ENCODE data around the gene PCDHGA9.
"Not testable (repeated sequence)": the region's sequence is repeated elsewhere in the genome, so short reads cannot be mapped to it uniquely, and the experiment has no call there.

Gene PCDHGA9

DNA sequence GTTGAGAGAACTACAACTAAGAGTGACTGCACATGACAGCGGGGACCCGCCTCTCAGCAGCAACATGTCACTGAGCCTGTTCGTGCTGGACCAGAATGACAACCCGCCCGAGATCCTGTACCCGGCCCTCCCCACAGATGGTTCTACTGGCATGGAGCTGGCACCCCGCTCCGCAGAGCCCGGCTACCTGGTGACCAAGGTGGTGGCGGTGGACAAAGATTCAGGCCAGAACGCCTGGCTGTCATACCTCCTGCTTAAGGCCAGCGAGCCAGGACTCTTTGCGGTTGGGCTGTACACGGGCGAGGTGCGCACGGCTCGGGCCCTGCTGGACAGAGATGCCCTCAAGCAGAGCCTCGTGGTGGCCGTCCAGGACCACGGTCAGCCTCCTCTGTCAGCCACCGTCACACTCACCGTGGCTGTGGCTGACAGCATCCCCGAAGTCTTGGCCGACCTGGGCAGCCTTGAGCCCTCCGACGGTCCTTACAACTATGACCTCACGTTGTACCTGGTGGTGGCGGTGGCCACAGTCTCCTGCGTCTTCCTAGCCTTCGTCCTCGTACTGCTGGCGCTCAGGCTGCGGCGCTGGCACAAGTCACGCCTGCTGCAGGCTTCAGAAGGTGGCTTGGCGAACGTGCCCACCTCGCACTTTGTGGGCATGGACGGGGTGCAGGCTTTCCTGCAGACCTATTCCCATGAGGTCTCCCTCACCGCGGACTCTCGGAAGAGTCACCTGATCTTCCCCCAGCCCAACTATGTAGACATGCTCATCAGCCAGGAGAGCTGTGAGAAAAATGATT is 17.9 kb upstream of the PCDHGA9 start:
- no peak for DNase-seq

- not testable (repeated sequence) for DNase-seq
These were observed 14.8 kb upstream of the PCDHGA9 start, which contains the start of gene PCDHGB4 for GRCh38 chr5:141387557-141388311. Gene PCDHGB4, plus strand, starts transcription at chr5:141387698. Its CDS starts 187 bp downstream, at chr5:141387885.

DNA sequence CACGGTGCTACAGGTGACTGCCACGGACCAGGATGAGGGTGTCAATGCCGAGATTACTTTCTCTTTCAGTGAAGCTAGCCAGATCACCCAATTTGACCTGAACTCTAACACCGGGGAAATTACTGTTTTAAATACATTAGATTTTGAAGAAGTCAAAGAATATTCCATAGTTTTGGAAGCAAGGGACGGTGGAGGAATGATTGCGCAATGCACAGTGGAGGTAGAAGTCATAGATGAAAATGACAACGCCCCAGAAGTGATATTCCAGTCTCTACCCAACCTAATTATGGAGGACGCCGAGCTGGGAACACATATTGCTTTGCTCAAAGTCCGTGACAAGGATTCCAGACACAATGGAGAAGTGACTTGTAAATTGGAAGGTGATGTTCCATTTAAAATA is 13.9 kb upstream of the PCDHGA9 start:
- no peak for DNase-seq

- DNase-seq, result no peak
These were observed 13.2 kb upstream of the PCDHGA9 start for GRCh38 chr5:141389153-141390042.

DNA sequence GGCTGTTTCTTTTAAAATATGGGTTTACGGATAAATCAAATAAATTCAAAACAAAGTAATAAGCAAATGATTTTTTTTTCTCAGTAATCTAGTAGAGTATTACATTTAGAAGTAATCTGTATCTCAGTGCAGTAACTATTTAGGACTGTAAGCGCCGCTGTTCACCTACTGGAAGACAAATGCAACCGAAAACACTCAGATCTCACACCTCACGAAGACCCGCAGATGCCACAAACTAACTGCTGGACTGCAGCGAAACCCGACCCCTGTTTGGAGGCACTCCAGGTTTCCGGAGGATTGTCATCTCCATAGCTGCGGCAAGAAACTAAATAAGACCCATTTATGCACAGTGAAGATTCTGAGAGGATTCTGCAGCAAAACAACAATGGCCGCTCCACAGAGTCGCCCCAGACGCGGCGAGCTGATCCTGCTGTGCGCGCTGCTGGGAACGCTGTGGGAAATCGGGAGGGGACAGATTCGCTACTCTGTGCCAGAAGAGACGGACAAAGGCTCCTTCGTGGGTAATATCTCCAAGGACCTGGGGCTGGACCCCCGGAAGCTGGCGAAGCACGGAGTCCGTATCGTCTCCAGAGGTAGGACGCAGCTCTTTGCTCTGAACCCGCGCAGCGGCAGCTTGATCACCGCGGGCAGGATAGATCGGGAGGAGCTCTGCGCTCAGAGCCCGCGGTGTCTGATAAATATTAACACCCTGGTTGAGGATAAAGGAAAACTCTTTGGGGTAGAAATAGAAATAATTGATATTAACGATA is 10.0 kb upstream of the PCDHGA9 start, which contains the start of gene PCDHGA8:
Gene PCDHGA8 (plus strand): TSS at position 205 of the 770 bp plus-strand sequence. CDS start 181 bp downstream, at position 386.
- DNase-seq, result no peak

GRCh38 chr5:141393267-141393666 is 9.3 kb upstream of the PCDHGA9 start:
- no peak for DNase-seq

GRCh38 chr5:141394401-141395187 is 8.0 kb upstream of the PCDHGA9 start:
- not testable (repeated sequence) for DNase-seq

- not testable (repeated sequence) for DNase-seq
These were observed 4.6 kb upstream of the PCDHGA9 start, which contains the start of gene PCDHGB5 for GRCh38 chr5:141397756-141398551. Gene PCDHGB5, plus strand, starts transcription at chr5:141397947. Its CDS starts 181 bp downstream, at chr5:141398128.

- DNase-seq, result no peak
These were observed 4.0 kb upstream of the PCDHGA9 start for GRCh38 chr5:141398608-141399007.

DNA sequence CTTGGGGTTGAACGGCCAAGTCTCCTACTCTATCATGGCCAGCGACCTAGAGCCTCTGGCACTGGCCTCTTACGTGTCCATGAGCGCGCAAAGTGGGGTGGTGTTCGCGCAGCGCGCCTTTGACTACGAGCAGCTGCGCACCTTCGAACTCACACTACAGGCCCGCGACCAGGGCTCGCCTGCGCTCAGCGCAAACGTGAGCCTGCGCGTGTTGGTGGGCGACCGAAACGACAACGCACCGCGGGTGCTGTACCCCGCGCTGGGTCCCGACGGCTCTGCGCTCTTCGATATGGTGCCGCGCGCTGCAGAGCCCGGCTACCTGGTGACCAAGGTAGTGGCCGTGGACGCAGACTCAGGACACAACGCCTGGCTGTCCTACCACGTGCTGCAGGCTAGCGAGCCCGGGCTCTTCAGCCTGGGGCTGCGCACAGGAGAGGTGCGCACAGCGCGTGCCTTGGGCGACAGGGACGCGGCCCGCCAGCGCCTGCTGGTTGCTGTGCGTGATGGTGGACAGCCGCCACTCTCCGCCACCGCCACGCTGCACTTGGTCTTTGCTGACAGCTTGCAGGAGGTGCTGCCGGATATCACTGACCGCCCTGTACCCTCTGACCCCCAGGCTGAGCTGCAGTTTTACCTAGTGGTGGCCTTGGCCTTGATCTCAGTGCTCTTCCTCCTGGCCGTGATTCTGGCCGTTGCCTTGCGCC is 2.9 kb upstream of the PCDHGA9 start:
- DNase-seq, result no peak

DNA sequence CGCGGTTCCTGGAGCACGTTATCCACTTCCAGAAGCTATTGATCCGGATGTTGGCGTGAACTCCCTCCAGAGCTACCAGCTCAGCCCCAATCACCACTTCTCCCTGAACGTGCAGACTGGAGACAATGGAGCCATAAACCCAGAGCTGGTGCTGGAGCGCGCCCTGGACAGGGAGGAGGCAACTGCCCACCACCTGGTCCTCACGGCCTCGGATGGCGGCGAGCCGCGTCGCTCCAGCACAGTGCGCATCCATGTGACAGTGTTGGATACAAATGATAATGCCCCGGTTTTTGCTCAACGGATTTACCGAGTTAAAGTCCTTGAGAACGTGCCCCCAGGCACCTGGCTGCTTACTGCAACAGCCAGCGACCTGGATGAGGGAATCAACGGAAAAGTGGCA is 809 bp downstream of the PCDHGA9 start:
- no peak for DNase-seq

DNA sequence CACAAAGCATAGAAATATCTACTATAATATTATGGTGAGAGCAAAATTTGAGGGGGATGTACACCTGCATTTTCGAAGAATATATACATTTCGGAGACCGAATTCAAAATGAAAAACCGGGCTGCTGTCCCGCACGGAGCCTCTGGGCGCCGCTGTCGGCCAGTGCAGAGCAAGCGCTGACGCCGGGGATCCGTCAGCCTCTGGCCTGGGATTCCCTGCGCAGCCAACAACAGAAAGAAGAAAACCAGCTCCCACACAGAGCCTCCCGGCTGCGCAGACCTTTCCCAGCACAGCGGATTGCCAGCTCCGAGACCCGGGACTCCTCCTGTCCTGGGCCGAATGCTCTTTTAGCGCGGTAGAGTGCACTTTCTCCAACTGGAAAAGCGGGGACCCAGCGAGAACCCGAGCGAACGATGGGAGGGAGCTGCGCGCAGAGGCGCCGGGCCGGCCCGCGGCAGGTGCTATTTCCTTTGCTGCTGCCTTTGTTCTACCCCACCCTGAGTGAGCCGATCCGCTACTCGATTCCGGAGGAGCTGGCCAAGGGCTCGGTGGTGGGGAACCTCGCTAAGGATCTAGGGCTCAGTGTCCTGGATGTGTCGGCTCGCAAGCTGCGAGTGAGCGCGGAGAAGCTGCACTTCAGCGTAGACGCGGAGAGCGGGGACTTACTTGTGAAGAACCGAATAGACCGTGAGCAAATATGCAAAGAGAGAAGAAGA is 5.4 kb downstream of the PCDHGA9 start, which contains the start of gene PCDHGB6:
Gene PCDHGB6 (plus strand): TSS at position 232 of the 716 bp plus-strand sequence. CDS start 182 bp downstream, at position 414.
- DNase-seq, result not testable (repeated sequence)

GRCh38 chr5:141409598-141410306 is 7.2 kb downstream of the PCDHGA9 start:
- no peak for DNase-seq

GRCh38 chr5:141411575-141411974 is 9.0 kb downstream of the PCDHGA9 start:
- DNase-seq, result no peak

- no peak for DNase-seq
These were observed 10.4 kb downstream of the PCDHGA9 start, which contains the start of gene PCDHGA10 for GRCh38 chr5:141412854-141413539. Gene PCDHGA10, plus strand, starts transcription at chr5:141412987. Its CDS starts 189 bp downstream, at chr5:141413176.

DNA sequence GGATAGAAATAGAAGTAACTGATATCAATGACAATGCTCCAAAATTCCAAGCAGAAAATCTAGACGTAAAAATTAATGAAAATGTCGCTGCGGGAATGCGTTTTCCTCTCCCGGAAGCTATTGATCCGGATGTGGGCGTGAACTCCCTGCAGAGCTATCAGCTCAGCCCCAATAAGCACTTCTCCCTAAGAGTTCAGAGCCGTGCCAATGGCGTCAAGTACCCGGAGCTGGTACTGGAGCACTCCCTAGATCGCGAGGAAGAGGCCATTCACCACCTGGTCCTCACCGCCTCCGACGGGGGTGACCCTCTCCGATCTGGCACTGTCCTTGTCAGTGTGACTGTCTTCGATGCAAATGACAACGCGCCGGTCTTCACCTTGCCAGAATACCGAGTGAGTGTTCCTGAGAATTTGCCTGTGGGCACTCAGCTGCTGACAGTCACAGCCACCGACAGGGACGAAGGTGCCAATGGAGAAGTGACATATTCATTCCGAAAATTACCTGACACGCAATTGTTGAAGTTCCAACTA is 11.0 kb downstream of the PCDHGA9 start:
- no peak for DNase-seq

Measured in NCI-H1092 (cell line).